ENCODE data around the gene DLG1.

The DLG1 gene

DNA sequence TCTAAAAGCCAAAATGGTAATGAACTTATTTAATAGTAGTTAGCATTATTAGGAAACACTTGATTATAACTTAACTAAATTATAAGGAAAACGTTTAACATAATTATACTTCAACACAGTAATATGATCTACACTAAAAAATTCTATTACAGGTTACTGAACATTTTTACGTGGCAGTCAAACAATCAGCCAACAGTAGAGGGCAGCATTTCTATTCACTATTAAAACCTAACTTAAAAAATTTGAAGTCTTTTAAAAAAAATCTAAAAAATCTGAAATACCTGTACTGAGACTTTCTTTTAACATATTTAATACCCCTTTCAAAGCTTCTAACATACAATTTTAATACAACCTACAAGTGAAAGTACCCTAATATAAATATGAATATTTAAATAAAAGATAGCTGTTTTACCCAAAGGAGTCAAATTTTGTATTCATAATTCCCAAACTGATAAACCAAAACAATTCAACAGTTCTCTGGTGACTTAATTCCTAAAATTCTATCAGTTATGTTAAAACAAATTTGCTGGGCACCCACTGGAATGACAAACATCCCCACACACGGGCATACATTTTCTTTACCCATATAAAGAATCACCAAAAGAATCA lies 41.5 kb downstream of the DLG1 start:
- DNase-seq: peak; percentile 61 to 79 (median 74)
- Histone ChIP-seq H3K4me1 (ENCODE audit: control extremely low read depth in 1 of 4, control insufficient read depth in 4 of 4, insufficient read depth in 4 of 4, low read length in 3 of 4) (peaks cover 0 to 12% (median 2%) of the 10 kb centered on the region in 4 experiments), H3K27me3 (replicated peaks in 2 of 5; ENCODE audit: control insufficient read depth in 4 of 5, insufficient read depth in 5 of 5, low read length in 4 of 5) (no peaks in the 10 kb centered on the region), H3K36me3 (ENCODE audit: control insufficient read depth in 4 of 4, insufficient read depth in 4 of 4, low read length in 3 of 4) (peaks cover 0 to 3% (median 2%) of the 10 kb centered on the region in 4 experiments), H3K9me3 (ENCODE audit: control extremely low read depth in 1 of 5, control insufficient read depth in 4 of 5, insufficient read depth in 2 of 5, low read depth in 1 of 5, low read length in 4 of 5) (no peaks in the 10 kb centered on the region), H3K27ac (ENCODE audit: insufficient read depth in 1 of 2, low read depth in 1 of 2, low read length in 2 of 2, poor library complexity in 1 of 2, severe bottlenecking in 2 of 2) (no peak overlapping the region), H3K4me3 (ENCODE audit: control insufficient read depth in 1 of 7, extremely low read depth in 1 of 7, insufficient read depth in 4 of 7, low read depth in 2 of 7, low read length in 6 of 7) (no peak overlapping the region)
- CTCF ChIA-PET: interaction anchor here (0.7 to 4.1 kb wide), 26 partner anchors 10 to 257 kb away, joined by 3 to 31 read pairs (median 4); no protein-coding TSS in a partner anchor
- POLR2A ChIA-PET: no interaction called here
- 20% methylated on average over 1 of the region's 3 CpGs for WGBS (ENCODE audit: insufficient coverage)

DNA sequence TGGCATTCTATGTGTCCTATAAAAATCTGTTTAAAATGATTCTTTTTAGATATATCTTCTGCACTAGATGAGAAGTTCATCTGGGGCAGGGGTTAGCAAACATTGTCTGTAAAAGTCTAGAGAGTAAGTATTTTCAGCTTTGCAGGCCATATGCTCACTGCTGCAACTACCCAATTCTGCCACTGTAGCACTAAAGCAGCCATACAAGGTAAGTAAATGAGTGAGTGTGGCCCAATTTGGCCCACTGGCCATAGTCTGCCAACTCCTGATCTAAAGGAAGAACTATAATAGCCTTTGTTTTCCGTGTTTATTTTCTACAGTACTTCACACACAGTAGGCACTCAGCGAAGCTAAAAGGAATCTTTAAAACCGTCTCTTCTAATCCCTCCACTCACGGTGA lies 42.3 kb downstream of the DLG1 start:
- H3K27me3 ChIP-seq (replicated peaks in 2 of 5; ENCODE audit: control insufficient read depth in 4 of 5, insufficient read depth in 5 of 5, low read length in 4 of 5): no peaks in the 10 kb centered on the region
- ChIA-PET POLR2A (no interaction called here), CTCF (interaction anchor here (0.5 to 4.1 kb wide), 21 partner anchors 10 to 329 kb away, joined by 3 to 31 read pairs (median 4); no protein-coding TSS in a partner anchor)
- WGBS (ENCODE audit: insufficient coverage): 94% methylated on average over 4 of the region's 4 CpGs
- H3K27ac ChIP-seq (ENCODE audit: insufficient read depth in 1 of 2, low read depth in 1 of 2, low read length in 2 of 2, poor library complexity in 1 of 2, severe bottlenecking in 2 of 2): no peak overlapping the region
- peaks cover 0 to 12% (median 2%) of the 10 kb centered on the region in 4 experiments for H3K4me1 ChIP-seq (ENCODE audit: control extremely low read depth in 1 of 4, control insufficient read depth in 4 of 4, insufficient read depth in 4 of 4, low read length in 3 of 4)
- peak in 1 of 3 donors; percentile 14 for DNase-seq
- H3K9me3 ChIP-seq (ENCODE audit: control extremely low read depth in 1 of 5, control insufficient read depth in 4 of 5, insufficient read depth in 2 of 5, low read depth in 1 of 5, low read length in 4 of 5): peaks cover 0 to under 1% (median 0%) of the 10 kb centered on the region in 5 experiments
- no peak overlapping the region for H3K4me3 ChIP-seq (ENCODE audit: control insufficient read depth in 1 of 7, extremely low read depth in 1 of 7, insufficient read depth in 4 of 7, low read depth in 2 of 7, low read length in 6 of 7)
- peaks cover 0 to 3% (median 3%) of the 10 kb centered on the region in 4 experiments for H3K36me3 ChIP-seq (ENCODE audit: control insufficient read depth in 4 of 4, insufficient read depth in 4 of 4, low read length in 3 of 4)

DNA sequence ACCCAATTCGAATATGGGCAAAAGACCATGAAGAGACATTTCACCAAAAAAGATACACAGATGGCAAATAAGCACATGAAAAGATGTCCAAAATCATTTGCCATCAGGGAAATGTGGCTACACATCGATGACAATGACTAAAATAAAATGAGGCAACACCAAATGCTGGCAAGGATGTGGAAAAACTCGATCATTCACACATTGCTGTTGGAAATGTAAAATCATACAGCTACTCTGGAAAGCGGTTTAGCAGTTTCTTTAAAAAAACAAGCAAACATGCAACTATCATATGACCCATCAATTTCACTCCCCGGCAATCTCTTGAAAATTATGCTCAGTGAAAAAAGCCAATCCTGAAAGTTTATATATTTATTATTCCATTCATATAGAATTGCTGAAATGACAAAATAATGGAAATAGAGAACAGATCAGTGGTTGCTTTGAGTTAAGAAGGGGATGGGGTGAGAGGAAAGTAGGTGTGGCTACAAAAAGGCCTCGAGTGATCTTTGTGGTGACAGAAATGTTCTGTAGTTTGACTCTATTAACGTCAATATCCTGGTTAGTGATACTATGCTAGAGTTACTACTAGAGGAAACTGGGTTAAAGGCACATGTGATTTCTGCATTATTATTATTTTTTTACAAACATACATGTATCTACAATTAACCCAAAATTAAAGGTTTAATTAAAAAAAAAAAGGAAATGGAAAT lies 45.0 kb downstream of the DLG1 start:
- Histone ChIP-seq H3K4me1 (ENCODE audit: control extremely low read depth in 1 of 4, control insufficient read depth in 4 of 4, insufficient read depth in 4 of 4, low read length in 3 of 4) (peaks cover 0 to 8% (median 2%) of the 10 kb centered on the region in 4 experiments), H3K4me3 (ENCODE audit: control insufficient read depth in 1 of 7, extremely low read depth in 1 of 7, insufficient read depth in 4 of 7, low read depth in 2 of 7, low read length in 6 of 7) (no peak overlapping the region), H3K27ac (ENCODE audit: insufficient read depth in 1 of 2, low read depth in 1 of 2, low read length in 2 of 2, poor library complexity in 1 of 2, severe bottlenecking in 2 of 2) (no peak overlapping the region), H3K9me3 (ENCODE audit: control extremely low read depth in 1 of 5, control insufficient read depth in 4 of 5, insufficient read depth in 2 of 5, low read depth in 1 of 5, low read length in 4 of 5) (peaks cover 4 to 18% (median 13%) of the 10 kb centered on the region in 5 experiments), H3K27me3 (replicated peaks in 2 of 5; ENCODE audit: control insufficient read depth in 4 of 5, insufficient read depth in 5 of 5, low read length in 4 of 5) (no peaks in the 10 kb centered on the region), H3K36me3 (ENCODE audit: control insufficient read depth in 4 of 4, insufficient read depth in 4 of 4, low read length in 3 of 4) (peaks cover 2 to 15% (median 5%) of the 10 kb centered on the region in 4 experiments)
- ChIA-PET POLR2A (no interaction called here), CTCF (interaction anchor here (1.2 kb wide), 1 partner anchor 257 kb away, joined by 3 read pairs; no protein-coding TSS in a partner anchor)
- 83% methylated on average over 2 of the region's 7 CpGs for WGBS (ENCODE audit: insufficient coverage)
- no peak for DNase-seq

DNA sequence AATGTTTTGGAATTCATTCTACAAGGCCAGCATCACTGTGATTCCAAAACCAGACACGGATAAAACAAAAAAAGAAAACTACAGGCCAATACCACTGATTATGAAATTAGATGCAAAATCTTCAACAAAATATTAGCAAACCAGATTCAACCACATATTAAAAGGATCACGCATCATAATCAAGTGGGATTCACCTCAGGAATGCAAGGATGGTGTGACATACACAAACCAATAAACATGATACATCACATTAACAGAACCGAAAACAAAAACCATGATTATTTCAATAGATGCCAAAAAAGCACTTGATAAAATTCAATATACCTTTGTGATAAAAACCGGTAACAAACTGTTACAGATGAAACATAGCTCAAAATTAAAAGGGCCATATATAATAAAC lies 48.9 kb downstream of the DLG1 start:
- 58% methylated on average over 3 of the region's 4 CpGs for WGBS (ENCODE audit: insufficient coverage)
- POLR2A ChIA-PET: no interaction called here

DNA sequence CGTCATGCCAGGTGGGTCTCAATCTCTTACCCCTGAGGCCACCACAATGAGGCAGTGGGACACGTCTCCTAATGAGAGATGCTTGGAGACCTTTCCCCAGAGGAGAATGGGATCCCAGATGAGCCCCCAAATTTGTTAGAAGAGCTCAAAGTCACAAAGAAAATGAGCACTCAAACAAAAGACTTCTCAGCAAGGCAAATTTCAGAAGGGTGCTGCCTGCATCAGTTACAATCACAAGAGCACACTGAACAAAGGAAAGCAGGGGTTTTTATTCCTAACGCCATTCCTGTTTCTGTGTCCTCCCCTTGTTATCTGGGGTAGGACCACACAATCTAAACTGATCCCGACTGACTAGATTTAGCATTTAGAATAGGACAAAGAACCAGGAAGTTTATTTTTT lies 50.1 kb downstream of the DLG1 start:
- DNase-seq: no peak
- H3K9me3 ChIP-seq (ENCODE audit: control extremely low read depth in 1 of 5, control insufficient read depth in 4 of 5, insufficient read depth in 2 of 5, low read depth in 1 of 5, low read length in 4 of 5): peaks cover 6 to 61% (median 34%) of the 10 kb centered on the region in 5 experiments
- H3K4me1 ChIP-seq (ENCODE audit: control extremely low read depth in 1 of 4, control insufficient read depth in 4 of 4, insufficient read depth in 4 of 4, low read length in 3 of 4): no peaks in the 10 kb centered on the region
- H3K27me3 ChIP-seq (replicated peaks in 2 of 5; ENCODE audit: control insufficient read depth in 4 of 5, insufficient read depth in 5 of 5, low read length in 4 of 5): no peaks in the 10 kb centered on the region
- ChIA-PET CTCF (no interaction called here), POLR2A (no interaction called here)
- 100% methylated on average over 3 of the region's 4 CpGs for WGBS (ENCODE audit: insufficient coverage)
- peaks cover 14 to 56% (median 29%) of the 10 kb centered on the region in 4 experiments for H3K36me3 ChIP-seq (ENCODE audit: control insufficient read depth in 4 of 4, insufficient read depth in 4 of 4, low read length in 3 of 4)
- no peak overlapping the region for H3K27ac ChIP-seq (ENCODE audit: insufficient read depth in 1 of 2, low read depth in 1 of 2, low read length in 2 of 2, poor library complexity in 1 of 2, severe bottlenecking in 2 of 2)
- H3K4me3 ChIP-seq (ENCODE audit: control insufficient read depth in 1 of 7, extremely low read depth in 1 of 7, insufficient read depth in 4 of 7, low read depth in 2 of 7, low read length in 6 of 7): no peak overlapping the region

More for the DNA sequence above, 48.9 kb downstream of the DLG1 start:
- no peak overlapping the region for H3K27ac ChIP-seq (ENCODE audit: insufficient read depth in 1 of 2, low read depth in 1 of 2, low read length in 2 of 2, poor library complexity in 1 of 2, severe bottlenecking in 2 of 2)
- H3K4me1 ChIP-seq (ENCODE audit: control extremely low read depth in 1 of 4, control insufficient read depth in 4 of 4, insufficient read depth in 4 of 4, low read length in 3 of 4): peaks cover 0 to 6% (median 2%) of the 10 kb centered on the region in 4 experiments
- peak in 2 of 3 donors; percentile 37 to 48 for DNase-seq
- H3K36me3 ChIP-seq (ENCODE audit: control insufficient read depth in 4 of 4, insufficient read depth in 4 of 4, low read length in 3 of 4): peaks cover 6 to 44% (median 23%) of the 10 kb centered on the region in 4 experiments
- CTCF ChIA-PET: no interaction called here
- no peak overlapping the region for H3K4me3 ChIP-seq (ENCODE audit: control insufficient read depth in 1 of 7, extremely low read depth in 1 of 7, insufficient read depth in 4 of 7, low read depth in 2 of 7, low read length in 6 of 7)
- H3K27me3 ChIP-seq (replicated peaks in 2 of 5; ENCODE audit: control insufficient read depth in 4 of 5, insufficient read depth in 5 of 5, low read length in 4 of 5): no peaks in the 10 kb centered on the region
- peaks cover 4 to 49% (median 27%) of the 10 kb centered on the region in 5 experiments for H3K9me3 ChIP-seq (ENCODE audit: control extremely low read depth in 1 of 5, control insufficient read depth in 4 of 5, insufficient read depth in 2 of 5, low read depth in 1 of 5, low read length in 4 of 5)

DNA sequence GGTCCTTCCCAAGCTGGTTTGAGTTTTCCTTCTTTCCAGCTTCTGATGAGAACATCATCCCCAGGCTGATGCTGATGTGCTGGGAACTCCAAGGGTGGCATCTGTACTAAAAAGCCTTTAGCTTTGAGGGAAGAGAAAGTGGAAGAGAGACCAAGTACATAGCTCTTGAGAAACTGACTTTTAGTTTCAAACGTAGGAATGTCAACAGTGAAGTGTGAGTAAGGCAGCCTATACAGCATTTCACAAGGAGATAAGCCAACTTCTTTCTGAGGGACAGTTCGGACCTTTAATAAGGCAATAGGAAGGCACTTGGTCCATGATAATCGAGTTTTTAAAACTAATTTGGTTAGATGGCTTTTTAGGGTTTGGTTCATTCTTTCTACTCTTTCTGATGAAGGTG lies 53.7 kb downstream of the DLG1 start:
- 97% methylated on average over 3 of the region's 3 CpGs for WGBS (ENCODE audit: insufficient coverage)
- POLR2A ChIA-PET: no interaction called here
- Histone ChIP-seq H3K27ac (ENCODE audit: insufficient read depth in 1 of 2, low read depth in 1 of 2, low read length in 2 of 2, poor library complexity in 1 of 2, severe bottlenecking in 2 of 2) (no peak overlapping the region), H3K27me3 (replicated peaks in 2 of 5; ENCODE audit: control insufficient read depth in 4 of 5, insufficient read depth in 5 of 5, low read length in 4 of 5) (no peaks in the 10 kb centered on the region), H3K9me3 (ENCODE audit: control extremely low read depth in 1 of 5, control insufficient read depth in 4 of 5, insufficient read depth in 2 of 5, low read depth in 1 of 5, low read length in 4 of 5) (peaks cover 12 to 85% (median 46%) of the 10 kb centered on the region in 5 experiments), H3K36me3 (ENCODE audit: control insufficient read depth in 4 of 4, insufficient read depth in 4 of 4, low read length in 3 of 4) (peaks cover 12 to 51% (median 29%) of the 10 kb centered on the region in 4 experiments), H3K4me1 (ENCODE audit: control extremely low read depth in 1 of 4, control insufficient read depth in 4 of 4, insufficient read depth in 4 of 4, low read length in 3 of 4) (no peaks in the 10 kb centered on the region), H3K4me3 (ENCODE audit: control insufficient read depth in 1 of 7, extremely low read depth in 1 of 7, insufficient read depth in 4 of 7, low read depth in 2 of 7, low read length in 6 of 7) (no peak overlapping the region)
- DNase-seq: no peak
- CTCF ChIA-PET: interaction anchor here (0.6 to 1.7 kb wide), 4 partner anchors 9 to 137 kb away, joined by 3 to 6 read pairs (median 4); no protein-coding TSS in a partner anchor

All from common myeloid progenitor, CD34-positive (primary cell).